Fibroblast of villous mesenchyme (primary cell): ENCODE results near the gene ABCB6. TPM values are rescaled to one million over a fixed set of nuclear protein-coding genes. Genes with fewer than 3 reads are reported as not detected.
"Not testable (repeated sequence)": the region's sequence is repeated elsewhere in the genome, so short reads cannot be mapped to it uniquely, and the experiment has no call there.

ENCODE experiments used
- DNase-seq: peaks from one replicate; pipeline ENCODE4 v3.0.0-alpha.2; 2010; ENCODE audit warnings: low read depth
- H3K4me3 ChIP-seq: 2 replicates; pipeline ENCODE4 v1.5.1; 2011; ENCODE audit warnings: low read depth, mild to moderate bottlenecking, low read length
- CTCF ChIP-seq: IDR thresholded peaks from 2 replicates; pipeline ENCODE4 v1.5.1; 2012; ENCODE audit warnings: low read depth, mild to moderate bottlenecking, low read length; ENCODE audit not compliant: insufficient read depth
- total RNA-seq: library from RNA; depleted of rRNA; stranded (reverse); fragments of >200 nt; gene quantifications from 2 replicates; pipeline ENCODE4 v1.2.3, GENCODE V29; 2012

Gene ABCB6
- total RNA-seq, 1 donor, result 31.1 TPM

DNA sequence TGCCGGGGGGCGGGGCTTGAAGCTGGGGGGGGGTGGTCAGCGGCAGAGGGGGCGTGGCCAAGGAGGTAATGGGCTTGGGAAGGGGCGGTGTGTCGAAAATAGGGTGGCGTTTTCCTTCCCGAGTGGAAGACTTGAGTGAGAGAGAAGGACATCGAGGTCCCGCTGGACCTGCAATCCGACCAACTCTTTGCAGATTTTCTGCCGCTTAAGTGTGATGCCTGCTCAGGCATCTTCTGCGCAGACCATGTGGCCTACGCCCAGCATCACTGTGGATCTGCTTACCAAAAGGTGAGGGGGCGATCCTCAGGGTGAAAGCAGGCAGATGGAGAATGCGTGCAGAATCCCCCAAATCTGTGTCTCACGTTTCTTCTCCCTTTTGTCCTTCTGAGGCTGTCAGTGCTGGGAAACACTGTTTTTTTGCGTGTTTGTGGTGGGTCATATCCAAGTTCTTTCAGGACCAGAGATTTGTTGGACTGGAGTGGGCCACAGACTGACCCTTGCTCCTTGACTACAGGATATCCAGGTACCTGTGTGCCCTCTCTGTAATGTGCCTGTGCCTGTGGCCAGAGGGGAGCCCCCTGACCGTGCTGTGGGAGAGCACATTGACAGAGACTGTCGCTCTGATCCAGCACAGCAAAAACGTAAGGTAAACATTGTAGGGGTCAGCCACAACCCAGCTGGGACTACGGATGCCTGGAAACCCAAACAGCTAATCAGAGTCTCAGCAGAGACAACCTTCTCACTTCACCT, 11.4 kb downstream of the ABCB6 start:
- no peak for DNase-seq
- TF ChIP-seq CTCF, result no peak
- peak overlapping the region; percentile 79 for H3K4me3 ChIP-seq

GRCh38 chr2:219206328-219207133, 12.2 kb downstream of the ABCB6 start, which contains the start of gene ZFAND2B:
TSS of gene ZFAND2B (plus strand) at chr2:219206782. CDS start at chr2:219206988, 206 bp downstream.
- peak; percentile 93 for DNase-seq
- peak within 1 kb of the TSS; percentile 79 for H3K4me3 ChIP-seq
- TF ChIP-seq CTCF, result no peak

GRCh38 chr2:219205981-219206327, 12.8 kb downstream of the ABCB6 start:
- TF ChIP-seq CTCF, result no peak
- no peak for DNase-seq
- H3K4me3 ChIP-seq, result peak overlapping the region; percentile 78

- no peak overlapping the region for H3K4me3 ChIP-seq
- no peak for DNase-seq
- TF ChIP-seq CTCF, result no peak
Observed at GRCh38 chr2:219205165-219205538, 13.6 kb downstream of the ABCB6 start.

DNA sequence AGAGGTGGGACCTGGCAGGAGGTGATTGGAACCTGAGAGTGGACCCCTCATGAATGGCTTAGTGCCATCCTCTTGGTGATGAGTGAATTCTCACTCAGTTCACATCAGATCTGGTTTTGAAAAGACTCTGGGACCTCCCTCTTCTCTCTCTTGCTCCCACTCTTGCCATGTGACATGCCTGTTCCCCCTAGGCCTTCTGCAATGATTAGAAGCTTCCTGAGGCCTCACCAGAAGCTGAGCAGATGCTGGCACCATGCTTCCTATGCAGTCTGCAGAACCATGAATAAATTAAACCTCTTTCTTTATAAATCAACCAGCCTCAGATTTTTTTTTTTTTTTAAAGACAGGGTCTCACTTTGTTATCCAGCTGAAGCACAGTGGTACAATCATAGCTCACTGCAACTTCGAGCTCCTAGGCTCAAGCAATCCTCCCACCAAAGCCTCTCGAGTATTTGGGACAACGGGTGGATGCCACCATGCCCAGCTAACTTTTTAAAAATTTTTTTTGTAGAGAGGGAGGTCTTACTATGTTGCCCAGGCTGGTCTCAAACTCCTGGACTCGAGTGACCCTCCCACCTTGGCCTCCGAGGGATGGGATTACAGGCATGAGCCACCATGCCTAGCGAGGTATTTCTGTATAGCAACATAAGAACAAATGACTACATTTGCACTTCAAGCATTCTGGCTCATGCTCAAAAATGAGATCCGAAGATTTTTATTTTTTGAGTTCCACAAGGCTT, 14.2 kb downstream of the ABCB6 start:
- DNase-seq, result no peak
- TF ChIP-seq CTCF, result no peak
- no peak overlapping the region for H3K4me3 ChIP-seq

- not testable (repeated sequence) for DNase-seq, H3K4me3 ChIP-seq
Observed at GRCh38 chr2:219201331-219201730, 17.4 kb downstream of the ABCB6 start.

GRCh38 chr2:219200502-219201326, 18.0 kb downstream of the ABCB6 start:
- not testable (repeated sequence) for DNase-seq, H3K4me3 ChIP-seq
